Glutamatergic neuron (in vitro differentiated cells): ENCODE data around the gene THSD4. TPM values are rescaled to one million over a fixed set of nuclear protein-coding genes. Genes with fewer than 3 reads are reported as not detected.

Source experiments
- DNase-seq: peaks from one replicate; pipeline ENCODE4 v3.0.0; 2022
- H3K27ac Mint-ChIP-seq: one replicate; pipeline ENCODE4 v1.8.0; 2020; ENCODE audit warnings: mild to moderate bottlenecking, mixed read lengths, inconsistent platforms; ENCODE audit not compliant: unreplicated experiment
- H3K27me3 Mint-ChIP-seq: one replicate; pipeline ENCODE4 v1.8.0; 2020; ENCODE audit warnings: mild to moderate bottlenecking, moderate library complexity, mixed read lengths, inconsistent platforms; ENCODE audit not compliant: unreplicated experiment
- H3K36me3 Mint-ChIP-seq: one replicate; pipeline ENCODE4 v1.8.0; 2020; ENCODE audit warnings: mild to moderate bottlenecking, mixed read lengths, inconsistent platforms; ENCODE audit not compliant: unreplicated experiment
- H3K4me1 Mint-ChIP-seq: one replicate; pipeline ENCODE4 v1.8.0; 2020; ENCODE audit warnings: mild to moderate bottlenecking, low read depth, mixed read lengths, inconsistent platforms; ENCODE audit not compliant: unreplicated experiment
- H3K4me3 Mint-ChIP-seq: one replicate; pipeline ENCODE4 v1.8.0; 2020; ENCODE audit warnings: mild to moderate bottlenecking, mixed read lengths, inconsistent platforms; ENCODE audit not compliant: unreplicated experiment
- H3K9me3 Mint-ChIP-seq: one replicate; pipeline ENCODE4 v1.8.0; 2020; ENCODE audit warnings: mild to moderate bottlenecking, moderate library complexity, mixed read lengths, inconsistent platforms; ENCODE audit not compliant: unreplicated experiment
- CTCF ChIP-seq: fragments of 200-600 bp; sonication (generic); IDR thresholded peaks from one replicate; pipeline ENCODE4 v1.5.0; 2021; ENCODE audit not compliant: partially characterized antibody, unreplicated experiment
- total RNA-seq: library from RNA; stranded (reverse); fragmentation: NEBNext Ultra II Directional; extraction: Animal tissue kit (Norgen Biotek cat#: 25700); gene quantifications from one replicate; pipeline ENCODE4 v1.2.1, GENCODE V29; 2021; ENCODE audit not compliant: unreplicated experiment

THSD4 gene
- total RNA-seq, 1 donor from 2014 or later: 12.3 TPM

GRCh38 chr15:71118881-71119632 is 3.8 kb downstream of the THSD4 start:
- TF ChIP-seq CTCF: no peak
- Mint-ChIP-seq H3K9me3 (peaks cover 3% of the 10 kb centered on the region), H3K4me1 (peaks cover 3% of the 10 kb centered on the region), H3K27ac (no peak overlapping the region), H3K27me3 (peaks cover 10% of the 10 kb centered on the region), H3K36me3 (no peaks in the 10 kb centered on the region), H3K4me3 (no peak overlapping the region)
- no peak for DNase-seq

- Mint-ChIP-seq H3K4me1 (peaks cover 3% of the 10 kb centered on the region), H3K4me3 (no peak overlapping the region), H3K9me3 (no peaks in the 10 kb centered on the region), H3K36me3 (no peaks in the 10 kb centered on the region), H3K27ac (no peak overlapping the region), H3K27me3 (peaks cover 10% of the 10 kb centered on the region)
- DNase-seq: no peak
- no peak for TF ChIP-seq CTCF
Measured at GRCh38 chr15:71120428-71120944, 5.2 kb downstream of the THSD4 start.

GRCh38 chr15:71121442-71121841 is 6.2 kb downstream of the THSD4 start:
- Mint-ChIP-seq H3K4me3 (no peak overlapping the region), H3K9me3 (no peaks in the 10 kb centered on the region), H3K36me3 (no peaks in the 10 kb centered on the region), H3K4me1 (peaks cover 3% of the 10 kb centered on the region), H3K27ac (no peak overlapping the region), H3K27me3 (peaks cover 9% of the 10 kb centered on the region)
- DNase-seq: no peak
- no peak for TF ChIP-seq CTCF

GRCh38 chr15:71124937-71125790 is 9.9 kb downstream of the THSD4 start:
- H3K4me3 Mint-ChIP-seq: no peak overlapping the region
- no peak for DNase-seq
- H3K27me3 Mint-ChIP-seq: peaks cover 4% of the 10 kb centered on the region
- H3K4me1 Mint-ChIP-seq: peaks cover 3% of the 10 kb centered on the region
- no peaks in the 10 kb centered on the region for H3K36me3 Mint-ChIP-seq
- no peaks in the 10 kb centered on the region for H3K9me3 Mint-ChIP-seq
- H3K27ac Mint-ChIP-seq: no peak overlapping the region
- TF ChIP-seq CTCF: no peak
